PC-3 (cell line): ENCODE results near the gene CELA3A. TPM values are rescaled to one million over a fixed set of nuclear protein-coding genes. Genes with fewer than 3 reads are reported as not detected.

Experiments
- ATAC-seq: fragments of 200-7000 bp; cut with Tn5 transposase; 2 replicates; pipeline ENCODE4 v1.9.1; 2020; ENCODE audit warnings: mild to moderate bottlenecking, moderate library complexity
- BruUV-seq: library from RNA; stranded (reverse); fragments of 400-500 nt; replicated peaks from 2 replicates; lab custom pipeline; 2021; lab: Mats Ljungman, UMichigan
- CTCF ChIA-PET: fragments of 300-600 bp; sonication (Branson Sonifier 250); formaldehyde crosslinking; loops from one replicate; lab custom pipeline; 2022; ENCODE audit warnings: antibody characterized with exemption; lab: Charles Lee
- POLR2A ChIA-PET: fragments of 300-600 bp; sonication (Branson Sonifier 250); formaldehyde crosslinking; loops from one replicate; lab custom pipeline; 2022; ENCODE audit warnings: antibody characterized with exemption; ENCODE audit not compliant: unreplicated experiment; lab: Charles Lee
- DNase-seq: peaks from one replicate; pipeline ENCODE4 v3.0.0-alpha.2; 2015
- H2AFZ ChIP-seq: fragments of 300-600 bp; sonication (generic); 2 replicates; pipeline ENCODE4 v1.6.0; 2016; ENCODE audit warnings: antibody characterized with exemption, low read length
- H3F3A ChIP-seq: fragments of 300-600 bp; sonication (generic); one replicate; pipeline ENCODE4 v1.6.0; 2017; ENCODE audit warnings: antibody characterized with exemption, low read length, control low read depth, mild to moderate bottlenecking; ENCODE audit not compliant: unreplicated experiment
- H3K27ac ChIP-seq: fragments of 300-600 bp; sonication (generic); 2 replicates; pipeline ENCODE4 v1.5.1; 2016; ENCODE audit warnings: mild to moderate bottlenecking, low read length
- H3K27me3 ChIP-seq: fragments of 300-600 bp; sonication (generic); 2 replicates; pipeline ENCODE4 v1.6.1; 2016; ENCODE audit warnings: low read length, mixed read lengths
- H3K36me3 ChIP-seq: fragments of 300-600 bp; sonication (generic); 2 replicates; pipeline ENCODE4 v1.6.1; 2016; ENCODE audit warnings: low read depth, mixed run types, low read length, mixed read lengths
- H3K4me1 ChIP-seq: fragments of 300-600 bp; sonication (generic); 2 replicates; pipeline ENCODE4 v1.5.1; 2016; ENCODE audit warnings: low read length; ENCODE audit not compliant: insufficient read depth
- H3K4me2 ChIP-seq: fragments of 300-600 bp; sonication (generic); 2 replicates; pipeline ENCODE4 v1.6.0; 2016; ENCODE audit warnings: low read length
- H3K4me3 ChIP-seq: fragments of 300-600 bp; sonication (generic); 2 replicates; pipeline ENCODE4 v1.5.1; 2016; ENCODE audit warnings: mild to moderate bottlenecking, low read length, mixed read lengths
- H3K79me2 ChIP-seq: fragments of 300-600 bp; sonication (generic); 2 replicates; pipeline ENCODE4 v1.6.1; 2017; ENCODE audit warnings: low read length, mixed read lengths
- H3K9ac ChIP-seq: fragments of 300-600 bp; sonication (generic); 2 replicates; pipeline ENCODE4 v1.6.0; 2016; ENCODE audit warnings: mild to moderate bottlenecking, low read length
- H3K9me2 ChIP-seq: fragments of 300-600 bp; sonication (generic); replicated peaks from 2 replicates; pipeline ENCODE4 v1.6.1; 2016; ENCODE audit warnings: mixed run types, low read length, mixed read lengths
- H3K9me3 ChIP-seq: fragments of 300-600 bp; sonication (generic); 2 replicates; pipeline ENCODE4 v1.6.1; 2016; ENCODE audit warnings: low read length, mixed read lengths
- H4K20me1 ChIP-seq: fragments of 300-600 bp; sonication (generic); 2 replicates; pipeline ENCODE4 v1.6.1; 2016; ENCODE audit warnings: low read length, mixed read lengths
- CTCF ChIP-seq: fragments of 300-600 bp; sonication (generic); conservative IDR thresholded peaks from 2 replicates; pipeline ENCODE4 v1.5.1; 2017; ENCODE audit warnings: antibody characterized with exemption, low read depth, mild to moderate bottlenecking, low read length
- EZH2 ChIP-seq: fragments of 300-600 bp; sonication (generic); IDR thresholded peaks from one replicate; pipeline ENCODE4 v1.6.1; 2017; ENCODE audit warnings: antibody characterized with exemption, mild to moderate bottlenecking, low read length; ENCODE audit not compliant: unreplicated experiment
- EZH2phosphoT487 ChIP-seq: fragments of 300-600 bp; sonication (generic); IDR thresholded peaks from 2 replicates; pipeline ENCODE4 v1.6.1; 2018; ENCODE audit warnings: mild to moderate bottlenecking, antibody characterized with exemption, low read length, borderline replicate concordance
- intact Hi-C: fragments of 100-400 bp; cut with micrococcal nuclease; formaldehyde crosslinking; loops from 2 replicates; pipeline ENCODE4 v1.9.0; 2023
- total RNA-seq: library from RNA; depleted of rRNA; stranded (reverse); fragments of >200 nt; gene quantifications from 2 replicates; pipeline ENCODE4 v1.2.3, GENCODE V29; 2014

The CELA3A gene
- total RNA-seq, 1 experiment from 2014 or later = not detected

GRCh38 chr1:22052115-22053016, 50.9 kb downstream of the CELA3A start, which contains the start of gene CDC42:
TSS of gene CDC42 (plus strand) at chr1:22052709. CDS start at chr1:22078479, 25,770 bp downstream.
- Histone ChIP-seq H3K36me3 (peaks cover 17% of the 10 kb centered on the region; the same call in 1 of the 2 replicates), H3K27me3 (no peaks in the 10 kb centered on the region), H3K4me3 (peak within 1 kb of the TSS; percentile 98), H4K20me1 (peaks cover 38% of the 10 kb centered on the region), H3K4me1 (peaks cover 32% of the 10 kb centered on the region), H3K4me2 (peak within 1 kb of the TSS; percentile 91), H3K79me2 (peaks cover 44% of the 10 kb centered on the region), H3K27ac (peak within 1 kb of the TSS; percentile 85), H3F3A (no peaks in the 10 kb centered on the region), H3K9me3 (no peaks in the 10 kb centered on the region), H3K9me2 (no peaks in the 10 kb centered on the region), H3K9ac (peak within 1 kb of the TSS; percentile 99), H2AFZ (peak within 1 kb of the TSS; percentile 98)
- no peak for TF ChIP-seq EZH2
- TF ChIP-seq EZH2phosphoT487 = no peak
- TF ChIP-seq CTCF = no peak
- peak; percentile 94 for ATAC-seq
- peak; percentile 93 for DNase-seq
- CTCF ChIA-PET = no interaction called here
- intact Hi-C loops = no loop called here
- POLR2A ChIA-PET = interaction anchor here (0.5 to 0.6 kb wide), 2 partner anchors 49 to 425 kb away, joined by 3 read pairs; no protein-coding TSS in a partner anchor
- TSS peak; percentile 45 for BruUV-seq

DNA sequence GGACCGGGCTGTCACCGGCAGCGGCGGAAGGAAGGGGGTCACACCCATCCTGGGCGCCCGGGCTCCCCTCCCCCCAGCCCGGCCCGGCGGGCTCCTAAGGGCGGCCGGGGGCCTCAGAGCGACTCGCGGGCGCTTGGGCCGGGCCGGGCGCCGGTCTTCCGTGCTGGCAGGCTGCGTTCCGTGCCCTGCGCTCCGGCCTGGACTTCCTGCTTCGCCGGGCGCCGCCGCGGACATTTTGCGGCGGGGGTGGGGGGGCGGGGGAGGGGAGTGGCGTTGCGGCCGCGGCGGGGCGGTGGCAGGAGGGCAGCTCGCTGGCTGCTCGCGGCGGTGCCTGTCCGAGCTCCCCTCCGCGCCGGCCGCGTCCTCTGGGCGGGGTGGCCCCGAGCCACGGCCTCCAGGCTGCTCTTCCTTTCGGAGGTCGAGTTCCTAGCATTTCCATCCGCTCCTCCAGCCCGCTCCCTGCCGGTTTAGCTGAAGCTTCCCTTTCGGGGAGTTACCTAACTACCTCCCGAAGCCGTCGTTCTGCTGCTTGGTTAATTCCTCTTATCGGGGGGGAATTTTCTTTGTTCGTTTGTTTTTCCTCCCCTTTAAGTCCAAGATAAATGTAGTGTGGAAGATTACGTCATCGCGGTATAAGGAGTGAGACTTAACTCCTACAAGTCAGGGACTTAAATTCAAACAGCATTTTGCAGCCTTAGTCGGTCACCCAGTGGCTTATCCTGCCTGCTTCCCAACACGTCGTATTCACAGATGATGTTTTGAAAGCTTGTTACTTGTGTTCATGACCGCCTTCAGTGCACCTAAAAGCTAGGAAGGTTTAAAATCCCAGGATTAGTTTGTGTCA, 51.8 kb downstream of the CELA3A start:
- H3K36me3 ChIP-seq = peaks cover 22% of the 10 kb centered on the region; the same call in 1 of the 2 replicates

More for the DNA sequence above, 51.8 kb downstream of the CELA3A start:
- intact Hi-C loops = no loop called here
- peak overlapping the region; percentile 91 for H3K4me2 ChIP-seq
- peak overlapping the region; percentile 99 for H3K9ac ChIP-seq
- H3K9me3 ChIP-seq = no peaks in the 10 kb centered on the region
- peaks cover 32% of the 10 kb centered on the region for H3K4me1 ChIP-seq
- H3K9me2 ChIP-seq = no peaks in the 10 kb centered on the region
- DNase-seq (peak; percentile 41), ATAC-seq (peak; percentile 45)
- peaks cover 47% of the 10 kb centered on the region for H4K20me1 ChIP-seq
- CTCF ChIA-PET = no interaction called here
- BruUV-seq = TSS peak; percentile 57
- H3F3A ChIP-seq = no peaks in the 10 kb centered on the region
- no peak for TF ChIP-seq EZH2phosphoT487
- TF ChIP-seq CTCF = no peak
- TF ChIP-seq EZH2 = no peak
- peak overlapping the region; percentile 98; the same call in 1 of the 2 replicates for H2AFZ ChIP-seq
- H3K79me2 ChIP-seq = peaks cover 53% of the 10 kb centered on the region
- POLR2A ChIA-PET = interaction anchor here (0.5 to 0.6 kb wide), 3 partner anchors 17 to 124 kb away, joined by 3 to 14 read pairs (median 3); no protein-coding TSS in a partner anchor
- peak overlapping the region; percentile 98 for H3K4me3 ChIP-seq
- no peaks in the 10 kb centered on the region for H3K27me3 ChIP-seq
- peak overlapping the region; percentile 85 for H3K27ac ChIP-seq
